ENCODE results near the gene RIPOR1.
A peak's percentile ranks its signal among the peaks of the same experiment; 100 is the strongest.

The RIPOR1 gene

DNA sequence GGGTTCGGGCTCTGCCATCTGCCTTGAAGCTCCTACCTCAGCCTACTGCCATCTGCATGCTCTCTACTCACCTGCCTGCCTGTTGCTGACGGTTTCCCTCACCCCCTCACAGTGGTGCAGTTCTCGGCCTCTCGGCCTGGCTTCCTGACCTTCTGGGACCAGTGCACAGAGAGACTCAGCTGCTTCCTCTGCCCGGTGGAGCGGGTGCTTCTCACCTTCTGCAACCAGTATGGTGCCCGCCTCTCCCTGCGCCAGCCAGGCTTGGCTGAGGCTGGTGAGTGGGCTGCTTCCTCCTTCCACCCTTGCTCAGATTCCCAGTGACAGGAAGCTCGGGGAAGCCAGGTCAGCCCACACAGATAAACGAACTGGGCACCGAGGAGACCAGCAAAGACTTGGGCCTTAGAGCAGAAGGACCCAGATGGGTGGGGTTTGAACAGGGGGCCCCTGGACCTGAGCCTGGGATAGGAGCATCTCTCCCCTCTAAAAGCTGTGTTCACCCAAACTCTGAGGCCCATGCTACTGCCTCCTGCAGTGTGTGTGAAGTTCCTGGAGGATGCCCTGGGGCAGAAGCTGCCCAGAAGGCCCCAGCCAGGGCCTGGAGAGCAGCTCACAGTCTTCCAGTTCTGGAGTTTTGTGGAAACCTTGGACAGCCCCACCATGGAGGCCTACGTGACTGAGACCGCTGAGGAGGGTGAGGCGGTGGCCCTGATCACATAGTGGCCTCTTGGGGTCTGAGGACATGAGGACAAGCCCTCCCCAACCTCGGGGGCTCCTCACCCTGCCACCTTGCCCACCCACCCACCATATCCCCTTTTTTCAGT, 16.4 kb downstream of the RIPOR1 start:
- Histone ChIP-seq H3K4me1 (no peaks in the 10 kb centered on the region), H3K36me3 (ENCODE audit: control insufficient read depth, insufficient read depth, low read length) (no peaks in the 10 kb centered on the region), H3K27me3 (ENCODE audit: control insufficient read depth, insufficient read depth, low read length) (no peaks in the 10 kb centered on the region), H2AFZ (no peak overlapping the region), H3K4me3 (ENCODE audit: low read depth, low read length) (no peak overlapping the region), H3K9me3 (ENCODE audit: control insufficient read depth, low read length) (no peaks in the 10 kb centered on the region), H3K27ac (no peak overlapping the region), H3K4me2 (ENCODE audit: low read length) (no peak overlapping the region), H3K79me2 (no peaks in the 10 kb centered on the region), H3K9ac (no peak overlapping the region)
- TF ChIP-seq, protein P1, sequence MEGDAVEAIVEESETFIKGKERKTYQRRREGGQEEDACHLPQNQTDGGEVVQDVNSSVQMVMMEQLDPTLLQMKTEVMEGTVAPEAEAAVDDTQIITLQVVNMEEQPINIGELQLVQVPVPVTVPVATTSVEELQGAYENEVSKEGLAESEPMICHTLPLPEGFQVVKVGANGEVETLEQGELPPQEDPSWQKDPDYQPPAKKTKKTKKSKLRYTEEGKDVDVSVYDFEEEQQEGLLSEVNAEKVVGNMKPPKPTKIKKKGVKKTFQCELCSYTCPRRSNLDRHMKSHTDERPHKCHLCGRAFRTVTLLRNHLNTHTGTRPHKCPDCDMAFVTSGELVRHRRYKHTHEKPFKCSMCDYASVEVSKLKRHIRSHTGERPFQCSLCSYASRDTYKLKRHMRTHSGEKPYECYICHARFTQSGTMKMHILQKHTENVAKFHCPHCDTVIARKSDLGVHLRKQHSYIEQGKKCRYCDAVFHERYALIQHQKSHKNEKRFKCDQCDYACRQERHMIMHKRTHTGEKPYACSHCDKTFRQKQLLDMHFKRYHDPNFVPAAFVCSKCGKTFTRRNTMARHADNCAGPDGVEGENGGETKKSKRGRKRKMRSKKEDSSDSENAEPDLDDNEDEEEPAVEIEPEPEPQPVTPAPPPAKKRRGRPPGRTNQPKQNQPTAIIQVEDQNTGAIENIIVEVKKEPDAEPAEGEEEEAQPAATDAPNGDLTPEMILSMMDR (IDR thresholded peaks at IDR 0.05) = no peak

DNA sequence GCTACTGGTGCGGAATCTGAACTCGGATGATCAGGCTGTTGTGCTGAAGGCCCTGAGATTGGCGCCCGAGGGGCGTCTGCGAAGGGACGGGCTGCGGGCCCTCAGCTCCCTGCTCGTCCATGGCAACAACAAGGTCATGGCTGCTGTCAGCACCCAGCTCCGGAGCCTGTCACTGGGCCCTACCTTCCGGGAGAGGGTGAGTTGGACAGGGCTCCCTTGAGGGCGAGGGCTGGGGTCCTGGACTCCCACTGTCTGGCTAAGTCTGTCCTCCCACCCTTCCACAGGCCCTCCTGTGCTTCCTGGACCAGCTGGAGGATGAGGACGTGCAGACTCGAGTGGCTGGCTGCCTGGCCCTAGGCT, 17.0 kb downstream of the RIPOR1 start:
- TF ChIP-seq, protein P1 (IDR thresholded peaks at IDR 0.05) = no peak
- Histone ChIP-seq H3K27me3 (ENCODE audit: control insufficient read depth, insufficient read depth, low read length) (no peaks in the 10 kb centered on the region), H3K27ac (no peak overlapping the region), H3K36me3 (ENCODE audit: control insufficient read depth, insufficient read depth, low read length) (no peaks in the 10 kb centered on the region), H3K79me2 (no peaks in the 10 kb centered on the region), H2AFZ (no peak overlapping the region), H3K4me3 (ENCODE audit: low read depth, low read length) (no peak overlapping the region), H3K4me2 (ENCODE audit: low read length) (no peak overlapping the region), H3K9ac (no peak overlapping the region), H3K4me1 (no peaks in the 10 kb centered on the region), H3K9me3 (ENCODE audit: control insufficient read depth, low read length) (no peaks in the 10 kb centered on the region)

DNA sequence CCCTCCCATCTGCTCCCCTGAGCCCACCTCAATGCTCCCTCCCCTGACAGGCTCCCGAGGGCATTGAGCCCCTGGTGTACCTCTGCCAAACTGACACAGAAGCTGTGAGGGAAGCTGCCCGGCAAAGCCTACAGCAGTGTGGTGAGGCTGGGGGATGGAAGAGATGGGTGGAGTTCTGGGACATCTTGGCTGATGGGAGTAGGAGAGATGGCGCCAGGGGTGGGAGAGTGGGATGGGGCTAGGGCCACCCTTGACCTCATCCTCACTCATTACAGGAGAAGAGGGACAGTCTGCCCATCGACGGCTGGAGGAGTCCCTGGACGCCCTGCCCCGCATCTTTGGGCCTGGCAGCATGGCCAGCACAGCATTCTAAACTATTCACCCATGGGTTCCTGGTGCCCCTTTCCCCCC, 17.5 kb downstream of the RIPOR1 start:
- Histone ChIP-seq H2AFZ (no peak overlapping the region), H3K4me1 (no peaks in the 10 kb centered on the region), H3K79me2 (no peaks in the 10 kb centered on the region), H3K9me3 (ENCODE audit: control insufficient read depth, low read length) (no peaks in the 10 kb centered on the region), H3K9ac (no peak overlapping the region), H3K36me3 (ENCODE audit: control insufficient read depth, insufficient read depth, low read length) (no peaks in the 10 kb centered on the region), H3K4me3 (ENCODE audit: low read depth, low read length) (no peak overlapping the region), H3K4me2 (ENCODE audit: low read length) (no peak overlapping the region), H3K27me3 (ENCODE audit: control insufficient read depth, insufficient read depth, low read length) (no peaks in the 10 kb centered on the region), H3K27ac (no peak overlapping the region)
- TF ChIP-seq, protein P1 (IDR thresholded peaks at IDR 0.05) = no peak

DNA sequence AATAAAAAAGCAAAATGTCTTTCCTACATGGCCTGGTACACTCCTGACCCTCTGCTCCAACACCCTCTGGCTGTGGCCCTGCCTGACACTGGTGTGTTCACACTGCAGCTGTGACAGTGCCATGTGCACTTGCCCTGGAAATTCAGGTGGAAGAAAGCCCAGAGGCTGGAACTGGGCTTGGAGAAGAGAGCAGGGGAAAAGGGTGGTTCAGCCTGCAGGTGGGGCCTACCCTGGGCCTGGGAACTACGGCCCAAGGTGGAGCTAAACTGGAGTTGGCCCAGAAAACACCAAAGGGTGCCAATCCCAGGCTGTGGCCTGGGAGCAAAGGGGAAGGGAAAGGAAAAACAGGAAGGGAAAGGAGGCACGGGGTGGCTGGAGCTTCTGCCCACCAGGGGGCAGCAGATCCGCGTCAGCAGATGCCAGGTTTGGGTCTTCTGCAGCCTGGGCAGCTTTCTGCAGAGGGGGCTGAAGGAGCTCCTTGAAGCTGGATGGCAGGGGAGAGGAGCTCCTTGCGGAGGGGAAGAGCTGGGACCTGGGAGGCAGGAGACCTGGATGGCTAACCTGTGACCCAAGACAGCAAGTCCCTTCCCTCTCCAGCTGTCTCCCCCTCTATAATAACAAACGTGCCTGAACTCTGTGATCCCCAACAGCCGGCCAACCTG, 18.3 kb downstream of the RIPOR1 start:
- H3K4me3 ChIP-seq (ENCODE audit: low read depth, low read length) = no peak overlapping the region

More for the DNA sequence above, 18.3 kb downstream of the RIPOR1 start:
- Histone ChIP-seq H3K79me2 (no peaks in the 10 kb centered on the region), H3K9me3 (ENCODE audit: control insufficient read depth, low read length) (no peaks in the 10 kb centered on the region), H3K36me3 (ENCODE audit: control insufficient read depth, insufficient read depth, low read length) (no peaks in the 10 kb centered on the region), H2AFZ (no peak overlapping the region), H3K4me1 (no peaks in the 10 kb centered on the region), H3K4me2 (ENCODE audit: low read length) (no peak overlapping the region), H3K9ac (no peak overlapping the region), H3K27me3 (ENCODE audit: control insufficient read depth, insufficient read depth, low read length) (no peaks in the 10 kb centered on the region), H3K27ac (no peak overlapping the region)
- TF ChIP-seq, protein P1 (IDR thresholded peaks at IDR 0.05) = peak; percentile 94

All from parathyroid adenoma (tissue), 2 donors.